ENCODE results near the gene PTK7.

The PTK7 gene

DNA sequence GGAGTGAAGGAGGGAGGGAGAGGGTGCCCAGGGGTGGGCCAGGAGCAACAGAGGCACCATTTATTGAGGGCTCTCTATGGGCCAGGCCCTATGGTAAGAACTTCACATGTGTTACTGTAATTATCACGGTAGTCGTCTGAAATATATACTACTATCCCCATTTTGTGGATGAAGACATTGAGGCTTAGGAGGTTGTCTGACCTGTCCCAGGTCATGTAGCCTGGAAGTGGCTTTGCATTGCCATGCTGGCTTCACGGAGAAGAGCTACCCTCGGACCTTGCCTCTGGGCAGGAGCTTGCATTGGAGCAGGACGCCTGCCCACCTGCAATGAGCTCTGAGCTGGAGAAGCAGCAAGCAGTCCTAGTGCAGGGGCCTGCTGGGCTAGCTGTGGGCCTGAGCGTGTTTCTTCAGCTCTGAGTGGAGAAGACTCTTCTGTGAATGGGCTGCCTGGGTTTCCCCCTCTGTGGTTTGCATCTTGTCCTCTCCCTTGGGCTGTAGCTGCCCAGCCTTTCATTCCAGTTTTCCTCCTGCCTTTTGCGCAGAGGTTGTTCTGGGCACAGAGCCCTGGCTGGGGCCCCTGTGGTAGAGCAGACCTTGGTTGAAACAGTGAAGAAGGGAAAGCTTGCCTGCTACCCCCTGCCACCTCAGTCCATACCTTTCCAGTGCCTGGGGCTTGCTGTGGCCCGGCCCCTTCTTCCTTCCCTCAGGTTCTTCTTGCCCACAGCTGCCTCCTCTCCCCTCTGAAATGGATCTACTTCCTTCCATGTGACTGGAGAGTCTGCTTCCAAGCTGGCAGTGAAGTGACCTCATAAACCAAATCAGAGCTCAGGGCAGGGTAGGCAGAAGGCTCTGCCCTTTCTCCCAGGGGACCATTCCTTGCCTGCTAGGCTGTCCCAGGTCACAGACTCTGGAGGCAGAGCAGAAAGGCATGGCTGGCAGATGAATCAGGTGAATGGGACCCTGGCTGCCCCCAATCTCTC lies 70.9 kb downstream of the PTK7 start:
- DNase-seq (ENCODE audit: low spot score): no peak

DNA sequence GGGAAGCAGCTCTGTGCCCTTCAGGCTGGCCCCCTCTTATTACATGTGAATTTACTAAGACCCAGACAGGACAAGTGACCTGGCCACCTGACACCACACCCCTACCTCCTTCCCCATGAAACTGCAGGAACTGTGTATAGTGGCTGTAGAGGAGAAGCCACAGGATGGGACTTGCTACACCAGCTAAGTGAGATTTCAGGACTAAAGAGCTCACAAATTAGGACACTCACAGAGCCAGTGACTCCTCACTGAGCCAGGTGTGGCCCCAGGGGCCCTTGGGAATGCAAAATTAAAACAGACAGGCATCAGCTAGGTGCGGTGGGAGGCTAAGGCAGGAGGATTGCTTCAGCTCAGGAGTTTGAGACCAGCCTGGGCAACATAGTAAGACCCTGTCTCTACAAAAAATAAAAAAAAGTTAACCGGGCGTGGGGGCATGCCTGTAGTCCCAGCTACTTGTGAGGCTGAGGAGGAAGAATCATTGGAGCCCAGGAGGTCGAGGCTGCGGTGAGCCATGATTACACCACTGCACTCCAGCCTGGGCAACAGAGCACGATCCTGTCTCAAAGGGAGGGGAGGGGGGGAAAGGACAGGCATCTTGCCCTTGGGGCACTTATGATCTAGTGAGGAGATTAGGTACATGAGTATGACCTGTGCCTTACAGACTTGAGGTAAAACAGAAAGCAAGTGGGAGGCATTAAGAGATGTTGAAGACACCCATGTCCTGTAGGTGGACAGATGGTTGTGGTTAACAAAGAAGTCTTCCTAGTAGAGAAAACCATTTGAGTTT lies 71.8 kb downstream of the PTK7 start:
- DNase-seq (ENCODE audit: low spot score): no peak

DNA sequence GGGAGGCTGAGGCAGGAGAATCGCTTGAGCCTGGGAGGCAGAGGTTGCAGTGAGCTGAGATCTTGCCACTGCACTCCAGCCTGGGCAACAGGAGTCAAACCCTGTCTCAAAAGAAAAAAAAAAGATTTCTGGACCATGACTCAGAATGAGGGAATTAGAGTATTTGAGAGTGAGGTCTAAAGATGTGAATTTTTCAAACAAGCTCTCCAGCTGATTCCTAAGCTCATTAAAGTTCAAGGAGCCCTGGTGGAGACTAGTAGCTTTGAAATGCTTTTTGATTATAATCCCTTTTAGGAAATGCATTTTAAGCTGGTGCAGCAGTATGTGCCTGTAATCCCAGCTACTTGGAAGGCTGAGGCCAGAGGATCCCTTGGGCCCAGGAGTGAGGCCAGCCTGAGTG lies 73.2 kb downstream of the PTK7 start:
- DNase-seq (ENCODE audit: low spot score): no peak

DNA sequence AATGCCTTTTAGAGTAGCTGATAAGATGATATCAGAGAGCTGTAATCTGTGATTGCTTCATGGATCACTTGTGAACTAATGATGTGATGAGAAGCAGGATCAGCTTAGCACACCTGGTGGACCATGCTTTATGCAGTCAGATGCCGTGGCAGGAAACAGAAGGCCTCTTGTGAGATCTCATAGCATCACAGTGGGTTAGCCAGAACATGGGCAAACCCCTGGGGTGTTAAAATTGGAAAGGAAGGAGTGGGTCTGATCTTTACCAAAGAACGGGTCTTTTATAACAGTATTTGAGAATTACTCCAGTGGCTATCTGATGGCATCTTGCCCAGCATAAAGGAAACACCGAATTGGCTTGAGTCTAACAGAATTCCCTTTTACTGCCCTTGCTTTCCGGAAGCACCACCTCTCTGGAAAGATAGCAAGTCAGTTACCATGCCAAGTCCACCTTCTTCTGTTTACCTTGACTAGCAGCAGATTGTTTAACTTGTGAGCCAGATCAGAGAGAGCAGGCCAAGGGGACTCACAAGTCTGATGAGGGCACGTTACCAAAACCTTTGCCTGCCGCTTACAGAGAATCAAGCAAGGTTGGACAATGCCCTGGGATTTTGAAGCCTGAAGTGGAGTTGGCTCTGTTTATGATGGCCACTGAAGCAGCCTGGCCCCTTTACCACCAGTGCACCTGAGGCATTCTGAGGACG lies 74.1 kb downstream of the PTK7 start:
- DNase-seq (ENCODE audit: low spot score): no peak

DNA sequence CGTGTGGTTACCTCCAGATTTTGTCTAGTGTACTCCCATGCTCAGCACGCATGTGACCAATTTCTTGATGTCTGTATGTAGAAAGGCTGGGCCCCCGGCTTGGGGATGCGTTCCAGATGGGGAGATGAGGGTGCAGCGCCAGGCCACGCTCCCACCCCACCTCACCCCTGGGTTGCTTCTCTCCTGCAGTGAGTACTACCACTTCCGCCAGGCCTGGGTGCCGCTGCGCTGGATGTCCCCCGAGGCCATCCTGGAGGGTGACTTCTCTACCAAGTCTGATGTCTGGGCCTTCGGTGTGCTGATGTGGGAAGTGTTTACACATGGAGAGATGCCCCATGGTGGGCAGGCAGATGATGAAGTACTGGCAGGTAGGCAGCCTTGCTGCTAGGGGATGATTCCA lies 83.5 kb downstream of the PTK7 start:
- no peak for DNase-seq (ENCODE audit: low spot score)

- DNase-seq (ENCODE audit: low spot score): no peak
These were observed 87.8 kb downstream of the PTK7 start for GRCh38 chr6:43163899-43164298.

DNA sequence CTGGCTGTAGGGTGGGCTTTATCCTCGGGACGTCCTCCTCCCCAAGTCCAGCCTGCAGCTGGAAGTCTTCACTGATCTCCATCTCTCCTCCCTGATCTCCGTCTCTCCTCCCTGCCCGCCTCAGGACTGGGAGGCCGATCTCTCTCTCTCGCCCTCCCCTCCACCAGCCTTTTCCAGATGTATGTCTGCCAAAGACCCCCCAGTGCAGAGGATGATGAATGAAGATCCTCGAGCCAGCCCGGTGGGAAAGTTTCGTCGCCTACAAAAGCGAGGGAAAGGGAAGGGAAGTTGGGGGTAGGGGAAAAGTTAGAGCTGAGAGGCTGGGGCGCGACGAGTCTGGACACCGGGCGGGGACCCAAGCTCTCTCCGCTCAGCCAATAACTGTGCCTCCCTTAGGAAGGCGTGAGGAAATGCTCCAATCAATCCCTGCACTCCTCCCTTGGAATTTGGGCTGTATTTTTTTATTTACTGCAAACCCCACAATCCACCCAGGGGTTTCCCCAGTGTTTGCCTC lies 94.4 kb downstream of the PTK7 start:
- DNase-seq (ENCODE audit: low spot score): no peak

GRCh38 chr6:43170931-43171706 lies 95.0 kb downstream of the PTK7 start, which contains the start of gene SRF:
SRF (plus strand) TSS chr6:43171269; CDS start chr6:43171657, 388 bp downstream.
- peak; percentile 99 for DNase-seq (ENCODE audit: low spot score)

- DNase-seq (ENCODE audit: low spot score): peak; percentile 26
These were observed 95.6 kb downstream of the PTK7 start for GRCh38 chr6:43171707-43172103.

GRCh38 chr6:43172104-43173007 lies 96.2 kb downstream of the PTK7 start:
- DNase-seq (ENCODE audit: low spot score): peak; percentile 15

GRCh38 chr6:43173591-43174262 lies 97.6 kb downstream of the PTK7 start:
- DNase-seq (ENCODE audit: low spot score): no peak

- peak; percentile 98 for DNase-seq (ENCODE audit: low spot score)
These were observed 98.4 kb downstream of the PTK7 start for GRCh38 chr6:43174263-43175112.

GRCh38 chr6:43175676-43176422 lies 99.7 kb downstream of the PTK7 start:
- DNase-seq (ENCODE audit: low spot score): no peak

- no peak for DNase-seq (ENCODE audit: low spot score)
These were observed 100.3 kb downstream of the PTK7 start for GRCh38 chr6:43176423-43176786.

GRCh38 chr6:43178150-43178549 lies 102.0 kb downstream of the PTK7 start:
- no peak for DNase-seq (ENCODE audit: low spot score)

- DNase-seq (ENCODE audit: low spot score): no peak
These were observed 103.1 kb downstream of the PTK7 start for GRCh38 chr6:43178951-43179830.

DNA sequence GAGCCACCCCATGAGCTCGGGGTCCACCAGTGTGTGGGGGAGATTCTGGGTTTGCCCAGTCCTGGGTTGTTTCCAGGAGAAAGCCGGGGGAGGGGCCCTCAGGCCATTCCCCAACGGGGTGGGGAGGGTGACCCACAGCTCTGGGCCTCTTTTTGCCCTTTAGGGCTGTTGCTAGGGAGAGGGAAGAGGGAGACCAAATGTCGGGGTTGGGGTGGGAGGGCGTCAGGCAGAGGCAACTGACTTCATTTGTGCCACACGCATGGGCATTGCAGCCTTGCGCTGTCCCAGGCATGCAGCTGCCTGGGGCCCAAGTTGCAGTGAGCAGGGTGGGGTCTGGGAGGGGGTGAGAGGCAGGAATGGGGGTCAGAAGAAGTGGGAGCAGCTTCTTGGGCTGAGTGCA lies 103.9 kb downstream of the PTK7 start:
- no peak for DNase-seq (ENCODE audit: low spot score)

Measured in hematopoietic multipotent progenitor cell treated with erythropoietin and hydrocortisone succinate and interleukin-3 and kit ligand, for 15 days (in vitro differentiated cells).